ENCODE data around the gene LRRN2.

LRRN2 gene

DNA sequence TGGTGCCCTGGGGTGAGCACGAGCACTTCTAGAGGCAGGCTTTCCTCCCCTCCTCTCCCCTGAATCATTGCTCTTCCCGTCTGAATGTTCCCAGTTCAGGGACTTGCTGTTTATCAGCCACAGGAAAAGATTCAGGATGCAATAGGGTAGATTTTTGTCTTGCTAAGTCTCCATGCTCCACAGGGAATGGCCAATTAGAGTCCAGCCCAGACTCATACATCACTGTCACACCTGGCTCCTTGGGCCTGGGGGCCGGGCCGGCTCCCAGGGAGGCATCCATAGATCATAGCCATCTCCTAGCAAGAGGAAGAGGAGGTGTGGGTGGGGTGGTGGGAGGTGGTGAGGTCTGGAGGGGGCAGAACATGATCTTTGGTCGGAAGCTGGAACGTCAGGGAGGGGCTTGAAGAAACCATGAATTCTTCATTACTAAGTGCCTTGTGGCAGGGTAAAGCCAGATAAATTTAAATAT lies 83.4 kb downstream of the LRRN2 start:
- no peak for TF ChIP-seq SUZ12 (IDR thresholded peaks at IDR 0.05)
- peak; percentile 84 for TF ChIP-seq PKNOX1 (IDR thresholded peaks at IDR 0.05)
- POLR2A ChIA-PET: no interaction called here
- CTCF ChIA-PET: no interaction called here
- DNase-seq (ENCODE audit: extremely low spot score): no peak

GRCh38 chr1:204600968-204601367 lies 84.6 kb downstream of the LRRN2 start:
- DNase-seq (ENCODE audit: extremely low spot score): peak; percentile 63
- TF ChIP-seq ELF4 (IDR thresholded peaks at IDR 0.05) (no peak), SUZ12 (IDR thresholded peaks at IDR 0.05) (no peak), FOXM1 (IDR thresholded peaks at IDR 0.05; ENCODE audit: borderline replicate concordance) (no peak)
- ChIA-PET CTCF (no interaction called here), POLR2A (no interaction called here)

- ChIA-PET POLR2A (no interaction called here), CTCF (interaction anchor here (1.4 kb wide), 1 partner anchor 207 kb away, joined by 5 read pairs; no protein-coding TSS in a partner anchor)
- TF ChIP-seq ARNT (IDR thresholded peaks at IDR 0.05) (no peak), PKNOX1 (IDR thresholded peaks at IDR 0.05) (no peak), HDGF (IDR thresholded peaks at IDR 0.05; ENCODE audit: borderline replicate concordance) (no peak), LEF1 (IDR thresholded peaks at IDR 0.05; ENCODE audit: borderline replicate concordance) (no peak), FOXA1 (IDR thresholded peaks at IDR 0.05) (no peak), CTBP1 (IDR thresholded peaks at IDR 0.05; ENCODE audit: borderline replicate concordance) (no peak), TARDBP (IDR thresholded peaks at IDR 0.05) (no peak), SP1 (IDR thresholded peaks at IDR 0.05) (no peak), NFRKB (IDR thresholded peaks at IDR 0.05) (no peak), ZNF384 (IDR thresholded peaks at IDR 0.05) (no peak), L3MBTL2 (conservative IDR thresholded peaks at IDR 0.05) (no peak), BHLHE40 (IDR thresholded peaks at IDR 0.05; ENCODE audit: borderline replicate concordance) (no peak), FOXK2 (IDR thresholded peaks at IDR 0.05) (no peak)
- no peak for DNase-seq (ENCODE audit: extremely low spot score)
These were observed 85.3 kb downstream of the LRRN2 start for GRCh38 chr1:204600203-204600602.

DNA sequence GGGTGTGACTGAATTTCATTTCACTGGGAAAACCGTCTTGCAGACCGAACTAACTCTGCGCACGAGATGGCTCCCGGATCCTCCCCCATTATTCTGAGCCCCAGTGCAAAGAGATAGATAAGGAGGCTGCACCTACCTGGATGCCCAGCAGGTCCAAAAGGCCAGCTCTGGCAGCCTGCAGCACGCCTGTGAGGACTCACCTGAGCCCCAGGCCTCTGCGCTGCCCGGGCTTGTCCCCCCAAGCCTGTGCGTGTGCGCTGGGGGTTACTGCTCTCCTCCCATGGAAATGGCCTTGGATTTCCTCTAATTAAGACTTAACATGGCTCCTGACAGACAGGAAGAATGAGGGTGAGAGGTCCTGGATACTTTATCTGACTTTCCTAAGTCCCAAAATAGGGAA lies 85.9 kb downstream of the LRRN2 start:
- TF ChIP-seq BHLHE40 (IDR thresholded peaks at IDR 0.05; ENCODE audit: borderline replicate concordance) (no peak), PKNOX1 (IDR thresholded peaks at IDR 0.05) (no peak), FOXA1 (IDR thresholded peaks at IDR 0.05) (no peak), CTBP1 (IDR thresholded peaks at IDR 0.05; ENCODE audit: borderline replicate concordance) (no peak), SUZ12 (IDR thresholded peaks at IDR 0.05) (no peak), FOXK2 (IDR thresholded peaks at IDR 0.05) (no peak), L3MBTL2 (conservative IDR thresholded peaks at IDR 0.05) (no peak), LEF1 (IDR thresholded peaks at IDR 0.05; ENCODE audit: borderline replicate concordance) (no peak), FOXM1 (IDR thresholded peaks at IDR 0.05; ENCODE audit: borderline replicate concordance) (no peak), ARNT (IDR thresholded peaks at IDR 0.05) (no peak), SP1 (IDR thresholded peaks at IDR 0.05) (no peak), ZNF384 (IDR thresholded peaks at IDR 0.05) (no peak)
- ChIA-PET POLR2A (no interaction called here), CTCF (interaction anchor here (1.4 kb wide), 1 partner anchor 207 kb away, joined by 5 read pairs; no protein-coding TSS in a partner anchor)
- DNase-seq (ENCODE audit: extremely low spot score): no peak

- ChIA-PET POLR2A (no interaction called here), CTCF (interaction anchor here (1.4 kb wide), 1 partner anchor 208 kb away, joined by 5 read pairs; no protein-coding TSS in a partner anchor)
- DNase-seq (ENCODE audit: extremely low spot score): no peak
- TF ChIP-seq FOXK2 (IDR thresholded peaks at IDR 0.05) (no peak), FOXM1 (IDR thresholded peaks at IDR 0.05; ENCODE audit: borderline replicate concordance) (no peak), CTBP1 (IDR thresholded peaks at IDR 0.05; ENCODE audit: borderline replicate concordance) (no peak), SUZ12 (IDR thresholded peaks at IDR 0.05) (no peak), SP1 (IDR thresholded peaks at IDR 0.05) (no peak), ZNF384 (IDR thresholded peaks at IDR 0.05) (no peak), FOXA1 (IDR thresholded peaks at IDR 0.05) (no peak), PKNOX1 (IDR thresholded peaks at IDR 0.05) (no peak), ELF4 (IDR thresholded peaks at IDR 0.05) (no peak), NFRKB (IDR thresholded peaks at IDR 0.05) (no peak), LEF1 (IDR thresholded peaks at IDR 0.05; ENCODE audit: borderline replicate concordance) (no peak), HDGF (IDR thresholded peaks at IDR 0.05; ENCODE audit: borderline replicate concordance) (no peak), L3MBTL2 (conservative IDR thresholded peaks at IDR 0.05) (no peak)
These were observed 86.4 kb downstream of the LRRN2 start for GRCh38 chr1:204599098-204599497.

- no peak for DNase-seq (ENCODE audit: extremely low spot score)
- no peak for TF ChIP-seq HDGF (IDR thresholded peaks at IDR 0.05; ENCODE audit: borderline replicate concordance)
- TF ChIP-seq FOXK2 (IDR thresholded peaks at IDR 0.05): no peak
- no peak for TF ChIP-seq FOXA1 (IDR thresholded peaks at IDR 0.05)
- TF ChIP-seq CTBP1 (IDR thresholded peaks at IDR 0.05; ENCODE audit: borderline replicate concordance): no peak
- no peak for TF ChIP-seq ZNF384 (IDR thresholded peaks at IDR 0.05)
- no peak for TF ChIP-seq BHLHE40 (IDR thresholded peaks at IDR 0.05; ENCODE audit: borderline replicate concordance)
- no peak for TF ChIP-seq ARNT (IDR thresholded peaks at IDR 0.05)
- TF ChIP-seq NFRKB (IDR thresholded peaks at IDR 0.05): no peak
- no peak for TF ChIP-seq LEF1 (IDR thresholded peaks at IDR 0.05; ENCODE audit: borderline replicate concordance)
- no peak for TF ChIP-seq SUZ12 (IDR thresholded peaks at IDR 0.05)
- TF ChIP-seq L3MBTL2 (conservative IDR thresholded peaks at IDR 0.05): no peak
- TF ChIP-seq ELF4 (IDR thresholded peaks at IDR 0.05): no peak
- TF ChIP-seq TARDBP (IDR thresholded peaks at IDR 0.05): no peak
- TF ChIP-seq PKNOX1 (IDR thresholded peaks at IDR 0.05): no peak
- TF ChIP-seq FOXM1 (IDR thresholded peaks at IDR 0.05; ENCODE audit: borderline replicate concordance): no peak
- ChIA-PET POLR2A (no interaction called here), CTCF (no interaction called here)
These were observed 87.1 kb downstream of the LRRN2 start for GRCh38 chr1:204598319-204598969.
